GM19467 (cell line): ENCODE results near the gene CCDC192.

Experiments used
- ATAC-seq: cut with Tn5 transposase; IDR thresholded peaks from one replicate; pipeline ENCODE4 v1.9.1; 2021; ENCODE audit warnings: mild to moderate bottlenecking, moderate library complexity; ENCODE audit not compliant: unreplicated experiment

Gene CCDC192

DNA sequence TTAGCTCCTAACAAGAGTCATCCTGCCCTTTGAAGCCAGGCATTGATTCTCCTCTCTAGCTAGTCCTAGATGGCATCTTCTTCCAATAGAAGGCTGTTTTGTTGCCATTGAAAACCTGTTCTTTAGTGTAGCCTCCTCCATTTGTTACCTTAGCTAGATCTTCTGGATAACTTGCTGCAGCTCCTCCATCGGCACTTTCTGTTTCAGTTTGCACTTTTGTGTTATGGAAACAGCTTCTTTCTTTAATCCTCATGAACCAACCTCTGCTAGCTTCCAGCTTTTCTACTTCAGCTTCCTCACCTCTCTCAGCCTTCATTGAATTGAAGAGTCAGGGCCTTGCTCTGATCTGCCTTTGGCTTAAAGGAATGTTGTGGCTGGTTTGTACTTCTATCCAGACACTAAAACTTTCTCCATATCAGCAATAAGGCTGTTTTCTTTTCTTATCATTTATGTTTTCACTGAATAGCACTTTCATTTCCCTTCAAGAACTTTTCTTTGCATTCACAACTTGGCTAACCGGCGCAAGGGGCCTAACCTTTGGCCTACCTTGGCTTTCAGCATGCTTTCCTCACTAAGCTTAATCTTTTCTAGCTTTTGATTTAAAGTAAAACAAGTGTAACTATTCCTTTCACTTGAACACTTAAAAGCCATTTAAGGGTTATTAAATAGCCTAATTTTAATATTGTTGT, 213.8 kb downstream of the CCDC192 start:
- no peak for ATAC-seq

GRCh38 chr5:127919006-127919796, 216.0 kb downstream of the CCDC192 start:
- ATAC-seq = no peak

GRCh38 chr5:127919818-127920217, 216.6 kb downstream of the CCDC192 start:
- no peak for ATAC-seq

DNA sequence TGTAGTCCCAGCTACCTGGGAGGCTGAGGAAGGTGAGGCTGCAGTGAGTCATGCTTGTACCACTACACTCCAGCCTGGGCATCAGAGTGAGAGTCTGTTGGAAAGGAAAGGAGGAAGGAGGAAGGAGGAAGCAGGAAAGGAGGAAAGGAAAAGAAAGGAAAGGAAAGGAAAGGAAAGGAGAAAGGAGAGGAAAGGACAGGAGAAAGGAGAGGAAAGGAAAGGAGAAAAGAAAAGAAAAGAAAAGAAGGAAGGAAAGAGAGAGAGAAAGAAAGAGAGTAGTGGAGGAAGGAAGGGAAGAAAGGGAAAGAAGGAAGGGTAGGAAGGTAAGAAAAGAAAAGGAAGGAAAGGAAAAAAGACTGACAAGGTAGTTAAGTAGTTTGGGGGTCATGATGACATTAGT, 217.7 kb downstream of the CCDC192 start:
- no peak for ATAC-seq

GRCh38 chr5:127922603-127923002, 219.4 kb downstream of the CCDC192 start:
- ATAC-seq = no peak

DNA sequence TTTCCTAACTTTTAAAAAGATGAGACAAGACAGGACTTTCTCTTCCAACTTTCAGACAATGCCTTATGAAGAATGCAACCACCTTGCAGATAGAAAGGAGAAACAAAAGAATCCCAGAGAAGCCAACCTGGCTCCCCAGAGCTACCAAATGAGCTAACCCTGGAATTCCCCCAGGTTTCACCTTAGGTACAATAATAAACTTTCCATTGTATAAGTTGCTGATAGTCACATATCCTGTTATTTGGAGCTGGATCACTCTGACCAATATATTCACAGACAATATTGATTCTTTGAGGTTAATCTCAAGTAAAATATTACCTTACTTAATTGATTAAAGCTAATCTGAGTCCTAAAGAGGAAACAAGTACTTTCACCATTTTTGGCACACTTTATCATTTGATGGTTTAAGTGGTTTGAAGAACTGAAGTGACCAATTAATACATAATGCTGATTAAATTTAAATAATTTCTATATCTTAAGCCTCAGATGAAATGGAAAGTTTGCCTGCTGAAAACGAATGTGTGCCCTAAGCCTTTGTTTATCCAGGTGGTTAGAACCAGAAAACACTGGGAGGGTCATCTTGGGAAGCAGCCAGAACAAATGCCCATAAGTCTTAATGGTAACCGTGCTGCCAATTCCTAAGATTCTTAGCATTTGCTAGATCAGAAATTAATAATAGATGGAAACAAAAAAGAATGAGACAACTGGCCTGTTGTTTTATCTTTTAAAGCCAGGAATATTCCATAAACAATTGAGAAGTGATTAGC, 220.8 kb downstream of the CCDC192 start:
- ATAC-seq = no peak

DNA sequence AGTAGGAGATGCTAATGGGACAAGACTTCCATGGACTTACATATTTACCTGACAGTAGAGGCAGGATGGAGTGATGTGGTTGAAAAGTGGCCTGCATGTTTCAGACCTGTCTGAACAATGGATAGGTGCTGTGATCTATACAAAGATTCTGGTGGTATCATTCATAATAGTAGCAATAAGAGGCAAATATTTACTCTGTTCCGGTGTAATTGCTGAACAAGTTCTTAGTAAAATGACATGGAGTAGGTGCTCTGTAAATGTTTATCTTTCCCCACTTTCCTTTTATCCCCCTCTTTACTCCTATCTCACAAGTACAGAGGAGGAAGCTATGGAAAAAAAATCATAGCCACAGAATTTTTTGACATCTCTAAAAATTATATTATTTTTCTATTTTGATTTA, 221.4 kb downstream of the CCDC192 start:
- no peak for ATAC-seq

- no peak for ATAC-seq
These were observed 222.7 kb downstream of the CCDC192 start for GRCh38 chr5:127925916-127926315.

- no peak for ATAC-seq
These were observed 223.8 kb downstream of the CCDC192 start for GRCh38 chr5:127926974-127927373.

DNA sequence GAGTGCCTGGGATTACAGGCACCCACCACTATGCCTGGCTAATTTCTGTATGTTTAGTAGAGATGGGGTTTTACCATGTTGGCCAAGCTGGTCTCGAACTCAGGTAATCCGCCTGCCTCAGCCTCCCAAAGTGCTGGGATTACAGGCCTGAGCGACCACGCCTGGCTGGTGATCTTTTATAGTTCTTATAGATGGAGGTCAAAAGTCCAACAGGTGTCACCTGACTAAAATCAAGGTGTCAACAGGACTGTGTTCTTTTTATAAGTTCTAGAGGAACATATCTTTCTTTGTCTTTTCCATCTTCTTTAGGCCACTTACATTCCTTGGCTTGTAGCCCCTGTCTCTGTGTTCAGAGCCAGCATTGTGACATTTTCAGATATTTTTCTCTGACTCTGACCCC, 224.9 kb downstream of the CCDC192 start:
- no peak for ATAC-seq

GRCh38 chr5:127930311-127930710, 227.1 kb downstream of the CCDC192 start:
- no peak for ATAC-seq

GRCh38 chr5:127931396-127931795, 228.2 kb downstream of the CCDC192 start:
- ATAC-seq = no peak

DNA sequence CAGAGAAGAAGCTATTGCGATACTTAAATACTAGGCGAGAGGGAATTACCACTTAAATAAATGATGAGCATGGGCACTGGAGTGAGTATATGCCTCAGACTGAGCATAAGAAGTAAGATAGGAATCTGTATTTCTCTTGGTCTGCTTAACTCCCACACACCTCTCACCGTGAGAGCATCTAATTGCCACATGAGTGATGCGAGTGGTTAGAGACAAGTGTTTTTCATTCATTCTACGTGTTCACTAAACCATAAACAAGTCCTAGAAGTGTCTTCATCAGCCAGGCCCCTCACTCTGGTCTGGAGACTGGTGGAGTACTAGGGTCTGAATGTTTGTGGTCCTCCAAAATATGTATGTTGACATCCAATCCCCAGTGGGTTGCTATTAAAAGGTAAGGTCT, 230.2 kb downstream of the CCDC192 start:
- ATAC-seq = no peak

- ATAC-seq = no peak
These were observed 231.6 kb downstream of the CCDC192 start for GRCh38 chr5:127934791-127935256.

DNA sequence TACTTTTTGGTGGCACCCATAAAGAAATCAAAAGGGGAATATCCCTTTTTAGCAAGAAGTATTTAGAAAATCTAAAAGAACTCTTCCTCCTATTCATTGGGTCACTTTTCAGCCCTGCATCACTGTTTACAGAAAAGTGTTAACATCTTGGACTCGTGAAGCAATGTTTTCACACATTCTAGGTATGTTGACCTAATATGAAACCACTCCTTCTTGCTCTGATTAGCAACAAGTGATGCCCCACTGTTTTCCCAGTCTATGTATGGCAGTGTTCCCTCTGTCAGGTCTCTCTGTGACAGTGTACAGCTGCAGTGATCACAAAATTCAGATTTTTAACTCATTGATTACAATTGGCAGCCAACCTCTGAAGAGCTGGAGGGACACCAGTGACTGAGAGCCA, 232.2 kb downstream of the CCDC192 start:
- no peak for ATAC-seq

DNA sequence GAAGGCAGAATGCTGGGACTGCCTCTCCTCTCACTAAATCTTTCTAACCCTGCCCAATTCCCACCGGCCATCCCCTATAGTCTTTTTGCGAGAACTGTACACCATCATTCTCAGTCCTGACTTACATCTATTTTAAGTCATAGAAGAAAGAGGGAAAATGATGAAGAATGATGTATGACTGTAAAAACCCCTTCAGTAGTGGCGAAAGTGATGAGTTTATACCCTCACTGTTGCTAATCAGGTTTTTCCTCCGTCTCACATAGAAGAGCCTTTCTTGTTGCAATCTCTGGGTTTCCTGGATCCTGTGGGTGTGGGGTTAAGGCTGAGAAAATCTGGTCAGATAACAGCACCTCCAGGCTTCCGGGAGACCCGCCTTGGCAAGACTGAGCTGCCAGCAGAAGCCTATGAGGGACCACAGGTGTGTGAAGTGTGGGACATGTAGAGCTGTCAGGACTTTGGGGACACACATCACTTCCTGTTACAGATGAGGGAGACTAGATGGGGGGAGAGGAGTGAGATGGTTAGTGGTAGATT, 233.3 kb downstream of the CCDC192 start:
- no peak for ATAC-seq

DNA sequence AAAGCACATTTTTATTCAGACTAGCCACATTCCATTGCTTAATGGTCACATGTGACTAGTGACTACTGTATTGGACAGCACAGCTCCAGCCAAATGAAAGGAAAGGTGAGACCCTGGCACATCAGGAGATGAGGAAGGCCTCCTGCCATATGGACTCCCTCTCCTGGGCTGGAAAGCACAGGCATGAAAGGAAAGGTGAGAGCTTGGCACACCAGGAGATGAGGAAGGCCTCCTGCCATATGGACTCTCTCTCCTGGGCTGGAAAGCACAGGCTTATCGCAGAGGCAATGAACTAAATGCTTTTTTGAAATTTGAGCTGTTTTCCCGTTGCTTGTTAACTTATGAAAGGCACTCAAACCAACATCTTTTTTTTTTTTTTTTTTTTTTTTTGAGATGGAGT, 235.6 kb downstream of the CCDC192 start:
- no peak for ATAC-seq

DNA sequence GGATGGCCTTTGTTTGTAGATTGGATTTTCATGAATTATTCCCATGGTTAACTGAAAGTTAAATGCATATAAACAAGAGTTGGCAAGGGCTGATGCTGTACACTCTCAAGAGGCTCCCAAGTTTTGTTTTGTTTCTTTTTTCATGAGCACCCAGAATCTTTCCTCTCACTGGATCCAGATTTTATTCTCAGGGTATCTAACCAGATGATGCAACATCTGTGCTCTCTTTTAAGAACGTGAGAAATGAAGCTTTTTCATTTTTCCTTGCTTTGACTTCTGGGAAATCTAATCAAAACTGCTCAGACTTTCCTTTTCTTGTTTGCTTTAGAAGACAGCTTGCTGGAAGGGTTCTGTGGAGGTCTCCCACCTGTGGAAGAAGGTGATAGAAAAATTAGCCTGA, 237.7 kb downstream of the CCDC192 start:
- no peak for ATAC-seq

GRCh38 chr5:127941646-127942045, 238.5 kb downstream of the CCDC192 start:
- no peak for ATAC-seq

DNA sequence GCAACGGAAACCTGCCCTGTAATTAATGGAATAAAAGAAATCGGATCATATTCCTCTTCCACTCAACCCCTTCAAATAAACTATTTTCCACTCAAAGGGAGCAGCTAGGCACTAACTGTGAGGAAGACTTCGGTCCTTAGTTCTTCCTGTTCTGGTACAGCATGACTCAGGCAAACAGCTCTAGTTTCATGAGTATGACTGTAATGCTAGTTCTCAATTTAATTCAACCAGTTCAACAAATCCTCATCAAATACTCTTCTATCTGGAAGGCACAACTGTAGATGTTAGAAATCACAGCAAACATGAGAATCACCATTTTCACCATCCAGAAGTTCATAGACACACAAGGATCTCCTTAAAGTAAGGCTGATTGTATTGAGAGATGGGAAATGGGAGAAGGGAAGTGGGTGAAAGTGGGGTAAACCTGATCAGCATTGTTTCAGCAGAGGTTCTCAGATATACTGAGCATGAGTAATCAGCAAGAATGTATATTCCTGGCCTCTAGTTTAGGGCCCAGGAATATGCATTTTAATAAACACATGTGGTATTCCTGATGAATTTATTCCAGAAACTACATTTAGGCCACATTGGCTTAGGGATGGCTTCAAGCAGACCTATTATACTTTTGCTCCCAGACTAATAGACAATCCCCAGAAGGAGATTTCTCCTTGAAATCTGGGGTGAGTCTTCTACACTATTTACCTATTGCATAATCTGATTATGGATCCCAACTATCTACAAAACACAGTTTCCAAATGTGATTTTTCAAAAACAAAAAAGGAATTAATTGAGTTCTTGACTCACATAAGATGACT, 239.3 kb downstream of the CCDC192 start:
- no peak for ATAC-seq

GRCh38 chr5:127943061-127943371, 239.8 kb downstream of the CCDC192 start:
- peak; percentile 65 for ATAC-seq
